ENCODE results near the gene GPR146. TPM values are rescaled to one million over a fixed set of nuclear protein-coding genes. Genes with fewer than 3 reads are reported as not detected.

Gene GPR146
- polyA plus RNA-seq, 1 experiment, result 0.69 TPM

DNA sequence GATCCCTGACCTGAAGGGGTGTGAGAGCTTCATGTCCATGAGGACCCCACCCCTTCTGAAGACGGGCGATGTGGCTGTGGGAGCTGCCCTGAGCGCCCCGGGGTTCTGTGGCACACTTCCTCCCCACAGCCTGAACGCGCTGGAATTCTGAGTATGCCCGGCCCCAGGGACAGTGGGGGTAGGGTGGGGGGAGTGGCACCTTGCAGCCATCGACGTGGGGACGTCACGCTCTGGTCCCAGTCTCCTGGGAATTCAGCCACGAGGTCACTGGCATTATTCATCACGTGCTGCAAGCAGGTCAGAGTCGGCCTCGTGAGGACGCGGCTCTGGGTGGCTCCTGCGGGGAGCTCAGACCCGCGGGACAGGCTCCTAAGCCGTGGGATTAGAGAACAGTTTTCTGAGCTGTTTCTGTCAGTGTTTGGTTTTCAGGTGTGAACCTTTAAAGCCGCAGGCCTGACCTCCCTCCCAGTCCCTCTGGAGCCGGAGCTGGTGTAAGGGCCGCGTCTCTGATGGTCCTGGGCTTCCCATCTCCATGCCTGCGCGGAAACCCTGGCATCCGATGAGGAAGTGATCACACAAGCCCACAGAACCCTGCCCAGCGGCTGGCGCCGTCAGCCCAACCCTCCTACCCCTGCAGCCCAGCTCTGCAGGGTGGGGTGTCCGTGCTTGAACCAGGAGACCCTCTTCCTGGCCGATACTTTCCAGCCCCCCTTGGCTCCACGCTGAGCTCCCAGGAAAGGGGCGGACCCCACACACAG, 16.1 kb downstream of the GPR146 start:
- no peak for DNase-seq (ENCODE audit: low read depth, low spot score)
- Histone ChIP-seq H3K27me3 (ENCODE audit: control insufficient read depth, insufficient read depth, low read length) (peaks cover 3% of the 10 kb centered on the region), H3K4me3 (ENCODE audit: low read depth, low read length) (no peak overlapping the region), H3K9me3 (ENCODE audit: control insufficient read depth, insufficient read depth, low read length) (peaks cover 3% of the 10 kb centered on the region; the same call in 1 of the 2 replicates), H3K27ac (ENCODE audit: low read depth, low read length) (no peak overlapping the region)
- TF ChIP-seq CTCF (IDR thresholded peaks at IDR 0.05; ENCODE audit: low read depth, low read length), result no peak
- ChIA-PET POLR2A (no interaction called here), CTCF (interaction anchor here (5.4 kb wide), 1 partner anchor 67 kb away, joined by 35 read pairs; no protein-coding TSS in a partner anchor)

DNA sequence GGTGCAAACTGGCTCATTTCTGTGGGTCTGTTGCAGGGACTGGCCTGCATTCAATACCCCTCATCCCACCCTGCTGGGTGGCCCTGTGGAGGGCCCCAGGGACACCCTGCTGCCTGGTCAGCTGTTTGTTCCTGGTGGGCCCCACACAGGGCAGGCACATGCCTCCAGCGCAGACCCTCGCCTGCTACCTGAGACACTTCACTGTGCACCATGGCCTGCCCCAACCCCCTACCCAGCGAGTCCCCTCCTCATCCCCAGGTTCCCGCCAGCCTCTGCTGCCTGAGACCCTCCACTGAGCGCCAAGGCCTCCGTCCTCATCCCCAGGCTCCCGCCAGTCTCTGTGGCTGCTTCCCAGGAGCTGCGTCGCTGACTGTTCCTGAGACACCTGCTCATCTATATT, 16.8 kb downstream of the GPR146 start:
- CTCF ChIA-PET, result interaction anchor here (5.4 kb wide), 1 partner anchor 68 kb away, joined by 35 read pairs; no protein-coding TSS in a partner anchor

DNA sequence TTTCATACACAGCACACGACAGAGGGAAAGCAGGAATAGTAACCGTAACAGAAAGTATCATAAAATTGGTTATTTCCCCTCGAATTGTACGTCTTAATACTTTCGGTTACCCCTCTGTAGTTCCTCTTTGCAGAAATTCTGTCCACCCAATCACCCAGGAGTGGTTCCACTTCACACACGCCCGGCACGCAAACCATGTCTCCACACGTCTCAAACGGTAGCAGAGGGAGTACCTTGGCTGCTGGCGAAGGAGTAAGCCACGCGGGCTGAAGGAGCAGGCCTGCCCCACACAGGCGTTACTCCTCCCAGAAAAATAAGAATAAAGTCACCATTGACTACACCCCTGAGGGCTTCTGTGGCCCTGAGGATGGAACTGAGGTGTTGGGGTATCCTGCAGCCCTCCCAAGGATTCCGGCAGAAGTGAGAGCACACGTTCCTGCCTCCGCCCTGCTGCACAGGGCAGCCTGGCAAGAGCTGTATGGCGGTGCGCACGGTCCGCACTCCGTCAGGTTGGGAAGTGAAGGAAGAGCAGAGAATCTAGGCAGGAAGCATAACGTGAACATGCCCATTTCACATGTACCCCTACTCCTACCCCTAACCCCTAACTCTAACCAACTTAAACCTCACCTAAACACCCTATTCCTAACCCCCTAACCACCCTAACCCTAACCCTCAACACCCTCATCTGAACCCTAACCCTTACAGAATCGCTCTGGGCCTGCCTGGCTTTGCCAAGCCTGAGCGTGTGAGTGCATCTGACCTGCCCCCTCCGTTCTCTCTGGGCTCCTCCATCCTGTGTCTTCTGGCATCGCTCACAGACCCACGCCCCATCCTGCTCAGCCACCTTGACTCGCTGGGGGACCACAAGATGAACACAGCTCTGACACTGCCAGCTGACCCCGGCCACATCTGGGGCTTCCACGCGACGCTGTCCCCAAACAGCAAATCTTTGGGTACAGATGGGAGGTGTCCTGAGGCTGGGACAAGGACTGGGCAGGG, 18.2 kb downstream of the GPR146 start:
- no peak overlapping the region for H3K27ac ChIP-seq (ENCODE audit: low read depth, low read length)
- H3K4me3 ChIP-seq (ENCODE audit: low read depth, low read length), result no peak overlapping the region
- no peak for DNase-seq (ENCODE audit: low read depth, low spot score)
- ChIA-PET CTCF (interaction anchor here (5.4 kb wide), 1 partner anchor 69 kb away, joined by 35 read pairs; no protein-coding TSS in a partner anchor), POLR2A (no interaction called here)
- no peak for TF ChIP-seq CTCF (IDR thresholded peaks at IDR 0.05; ENCODE audit: low read depth, low read length)
- H3K9me3 ChIP-seq (ENCODE audit: control insufficient read depth, insufficient read depth, low read length), result peaks cover 3% of the 10 kb centered on the region; the same call in 1 of the 2 replicates
- H3K27me3 ChIP-seq (ENCODE audit: control insufficient read depth, insufficient read depth, low read length), result peaks cover 3% of the 10 kb centered on the region

More for the DNA sequence above, 16.8 kb downstream of the GPR146 start:
- POLR2A ChIA-PET, result no interaction called here
- H3K27me3 ChIP-seq (ENCODE audit: control insufficient read depth, insufficient read depth, low read length), result peaks cover 3% of the 10 kb centered on the region
- no peak for TF ChIP-seq CTCF (IDR thresholded peaks at IDR 0.05; ENCODE audit: low read depth, low read length)
- H3K4me3 ChIP-seq (ENCODE audit: low read depth, low read length), result no peak overlapping the region
- no peak overlapping the region for H3K27ac ChIP-seq (ENCODE audit: low read depth, low read length)
- H3K9me3 ChIP-seq (ENCODE audit: control insufficient read depth, insufficient read depth, low read length), result peaks cover 3% of the 10 kb centered on the region; the same call in 1 of the 2 replicates
- DNase-seq (ENCODE audit: low read depth, low spot score), result no peak

GRCh38 chr7:1063361-1063760, 19.0 kb downstream of the GPR146 start:
- DNase-seq (ENCODE audit: low read depth, low spot score), result no peak
- Histone ChIP-seq H3K27ac (ENCODE audit: low read depth, low read length) (no peak overlapping the region), H3K27me3 (ENCODE audit: control insufficient read depth, insufficient read depth, low read length) (peaks cover 3% of the 10 kb centered on the region), H3K4me3 (ENCODE audit: low read depth, low read length) (no peak overlapping the region), H3K9me3 (ENCODE audit: control insufficient read depth, insufficient read depth, low read length) (no peaks in the 10 kb centered on the region; the same call in 1 of the 2 replicates)
- TF ChIP-seq CTCF (IDR thresholded peaks at IDR 0.05; ENCODE audit: low read depth, low read length), result no peak
- ChIA-PET CTCF (no interaction called here), POLR2A (no interaction called here)
